H1 (cell line): Measurements from ENCODE around the gene EPHB1. TPM values are rescaled to one million over a fixed set of nuclear protein-coding genes. Genes with fewer than 3 reads are reported as not detected.

Experiments
- BCL11A ChIP-seq, 2 experiments: IDR thresholded peaks; one replicate each; pipeline ENCODE4 v1.6.1; 2011; ENCODE audit warnings: low read depth in 2 of 2, low read length in 2 of 2, mild to moderate bottlenecking in 2 of 2
- TAF7 ChIP-seq: optimal IDR thresholded peaks from 2 replicates; pipeline ENCODE3; 2011; ENCODE audit warnings: low read depth, mild to moderate bottlenecking, inconsistent platforms, low read length, moderate library complexity, borderline replicate concordance
- polyA plus RNA-seq, 7 experiments: library from polyadenylated mRNA; depleted of rRNA in 3 of 7; stranded (reverse) in 5 of 7; unstranded in 2 of 7; fragments of >200 nt in 5 of 7; fragments of 200-250 nt in 2 of 7; gene quantifications; 1 replicate in 5 of 7; 2 replicates in 1 of 7; 4 replicates in 1 of 7; pipeline versions ENCODE4 v1.2.1 to v1.2.3, GENCODE V29; 2011 to 2013; ENCODE audit warnings: missing spikeins in 2 of 7, mixed read lengths in 2 of 7
- total RNA-seq: library from RNA; stranded (reverse); fragmentation: NEBNext Ultra II Directional; extraction: Animal tissue kit (Norgen Biotek cat#: 25700); gene quantifications from 2 replicates; pipeline ENCODE4 v1.2.1, GENCODE V29; 2021
- TF ChIP-seq, protein P1 (sequence below): IDR thresholded peaks from 2 replicates; pipeline ENCODE4 v1.6.1; 2011; ENCODE audit warnings: low read depth, mild to moderate bottlenecking, low read length; ENCODE audit not compliant: insufficient read depth

Gene EPHB1
- total and polyA plus RNA-seq, 2 of the 8 experiments (the other 6 are each of a cell fraction or from before 2014, with no cell fraction given), result 3.5 to 5.9 TPM

- TF ChIP-seq BCL11A (IDR thresholded peaks at IDR 0.05; ENCODE audit: low read depth in 2 of 2, low read length in 2 of 2) (no peak), TAF7 (no peak)
- TF ChIP-seq, protein P1, sequence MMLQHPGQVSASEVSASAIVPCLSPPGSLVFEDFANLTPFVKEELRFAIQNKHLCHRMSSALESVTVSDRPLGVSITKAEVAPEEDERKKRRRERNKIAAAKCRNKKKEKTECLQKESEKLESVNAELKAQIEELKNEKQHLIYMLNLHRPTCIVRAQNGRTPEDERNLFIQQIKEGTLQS, result no peak
These were observed 213.3 kb downstream of the EPHB1 start (continued) for GRCh38 chr3:135008326-135008725.
